A204.1 (cell line): ENCODE data around the gene ANKRD23.

Source experiments
- FAIRE-seq: peaks from 2 replicates; lab custom pipeline; 2012; peaks lifted over from hg19 to GRCh38; lab: Jason Lieb, UNC

ANKRD23 gene

DNA sequence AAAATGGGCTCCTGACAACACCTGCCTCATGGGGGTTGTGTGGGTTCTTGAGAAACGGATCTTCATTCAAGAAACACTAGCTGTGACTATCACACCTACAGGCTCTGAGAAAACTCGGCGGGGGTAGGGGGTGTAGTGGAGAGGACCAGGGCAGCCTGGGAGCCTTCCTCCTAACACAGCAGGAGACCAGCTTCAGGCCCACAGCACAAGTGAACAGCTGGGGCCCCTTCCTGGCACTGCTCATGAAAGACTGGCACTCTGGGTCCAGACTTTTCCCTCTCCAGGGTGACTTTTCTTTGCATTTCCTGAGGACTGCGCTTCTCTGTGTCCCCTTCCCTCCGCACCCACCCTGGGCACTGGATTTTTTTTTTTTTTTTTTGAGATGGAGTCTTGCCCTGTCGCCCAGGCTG is 33.2 kb upstream of the ANKRD23 start:
- no peak for FAIRE-seq

DNA sequence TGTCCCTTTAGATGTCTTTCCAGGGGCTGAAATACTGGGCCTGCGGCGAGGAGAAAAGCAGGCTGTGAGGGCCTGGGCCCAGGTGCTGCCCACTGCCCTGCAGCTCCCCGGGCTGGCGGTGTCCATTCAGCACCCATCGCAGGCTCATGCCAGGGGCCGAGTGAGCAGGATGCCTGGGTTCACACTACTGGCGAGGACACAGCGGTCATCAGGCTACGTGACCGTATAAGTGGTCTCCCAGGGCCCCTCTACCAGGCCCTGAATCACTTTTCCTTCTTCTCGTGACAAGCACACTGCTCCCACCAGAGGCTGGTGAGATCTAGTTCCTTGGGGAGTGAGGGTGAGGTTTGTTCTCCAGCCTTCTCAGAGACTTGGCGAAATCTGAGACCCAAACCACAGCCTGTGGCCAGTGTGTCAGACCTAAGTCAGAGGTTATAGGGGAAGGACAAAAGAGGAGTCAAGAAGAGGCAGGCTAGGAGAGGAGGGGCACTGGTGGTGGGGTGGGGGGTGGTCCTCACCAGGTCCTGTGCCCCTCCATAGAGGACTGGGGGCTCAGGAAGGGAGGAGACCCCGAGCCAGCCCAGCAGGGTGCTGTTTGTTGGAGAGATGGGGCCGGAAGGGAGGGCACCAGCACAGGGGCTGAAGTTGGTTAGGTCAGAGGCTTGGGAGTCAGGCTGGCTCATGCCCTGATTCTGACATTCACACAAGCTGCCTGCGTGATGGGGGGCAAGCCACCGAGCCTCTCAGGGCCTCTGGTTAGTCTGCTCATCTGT is 32.6 kb upstream of the ANKRD23 start:
- FAIRE-seq, result no peak

DNA sequence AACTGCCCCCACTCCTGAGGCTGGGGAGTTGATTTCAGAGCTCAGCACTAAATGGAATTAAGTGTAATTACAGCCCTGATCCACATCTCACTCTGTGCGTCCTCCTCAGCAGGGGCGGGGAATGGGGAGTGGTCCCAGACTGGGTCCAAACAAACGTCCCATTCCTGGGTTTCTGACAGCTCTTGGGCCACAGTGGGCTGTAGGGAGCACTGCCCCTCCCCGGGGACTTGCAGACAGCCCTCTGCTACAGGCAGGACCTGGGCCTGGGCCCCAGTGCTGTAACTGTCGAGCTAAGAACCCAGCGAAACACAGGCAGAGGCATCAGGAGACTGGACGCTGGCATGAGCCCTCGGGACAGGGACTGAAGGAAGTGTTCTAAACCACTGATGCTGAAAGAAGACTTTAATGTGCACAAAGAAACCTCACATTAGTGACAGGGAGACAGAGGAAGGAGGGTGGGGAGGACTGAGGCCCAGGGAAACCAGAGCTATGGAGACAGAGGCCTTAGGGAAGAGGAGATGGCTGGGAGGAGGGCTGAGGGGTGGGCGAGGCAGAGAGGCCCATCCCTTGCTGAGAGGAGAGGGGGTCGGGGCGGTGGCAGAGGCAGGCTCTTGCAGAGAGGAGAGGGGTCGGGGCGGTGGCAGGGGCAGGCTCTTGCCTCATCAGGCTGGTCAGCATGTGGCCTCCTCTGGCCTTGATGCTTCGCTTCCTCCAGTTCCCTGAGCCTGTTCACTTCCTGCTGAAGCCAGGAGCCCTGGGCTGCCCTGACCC is 31.9 kb upstream of the ANKRD23 start:
- no peak for FAIRE-seq

DNA sequence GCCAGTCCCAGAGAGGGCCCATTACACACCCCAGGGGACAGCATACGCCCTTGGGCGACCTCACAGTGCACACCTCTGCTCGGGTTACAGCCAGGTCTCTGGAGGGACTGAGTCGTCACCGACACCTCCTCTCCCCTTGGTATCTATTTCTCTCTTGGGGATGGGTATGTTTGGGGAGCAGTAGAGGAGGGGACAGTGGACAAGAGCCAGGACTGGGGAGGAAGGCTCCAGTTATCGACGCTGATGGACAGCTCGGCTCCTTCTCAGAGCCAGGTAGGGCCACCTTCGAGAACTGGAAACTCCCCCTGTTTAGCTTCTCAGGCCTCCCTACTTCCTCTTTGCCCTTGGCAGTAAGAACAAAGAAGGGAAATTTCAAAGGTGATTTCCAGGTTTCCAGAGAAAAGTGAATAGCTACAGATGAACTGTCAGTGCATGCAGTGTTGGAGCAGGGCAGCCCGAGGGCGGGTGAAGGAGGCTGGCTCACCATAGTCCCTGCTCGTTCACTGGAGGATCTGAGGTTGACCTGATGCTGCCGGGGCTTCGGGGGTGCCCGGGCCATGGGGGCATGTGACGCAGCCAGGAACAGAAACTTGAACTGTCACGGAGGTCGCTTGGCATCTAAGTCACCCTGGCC is 30.5 kb upstream of the ANKRD23 start:
- no peak for FAIRE-seq

DNA sequence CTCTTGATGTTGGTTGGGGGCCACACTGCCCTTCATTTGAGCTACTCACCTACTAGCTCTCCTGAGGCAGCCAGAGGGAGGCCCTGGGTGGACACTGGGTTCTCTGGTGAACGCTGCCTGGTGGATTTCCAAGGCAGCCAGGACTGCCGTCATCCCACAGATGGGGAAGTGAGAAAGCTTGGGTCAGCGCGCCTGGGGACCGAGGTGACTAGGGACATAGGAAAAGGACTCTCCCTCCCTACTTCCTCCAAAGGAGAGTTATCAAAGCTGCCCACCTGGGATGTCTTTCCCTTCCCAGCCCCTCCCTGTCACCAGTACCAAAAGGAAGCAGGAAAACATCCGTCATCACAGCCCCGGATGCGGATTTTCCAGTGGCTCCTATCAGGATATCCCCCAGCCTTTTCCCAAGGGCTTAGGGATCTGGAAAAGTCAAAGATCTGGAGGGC is 29.9 kb upstream of the ANKRD23 start:
- no peak for FAIRE-seq

DNA sequence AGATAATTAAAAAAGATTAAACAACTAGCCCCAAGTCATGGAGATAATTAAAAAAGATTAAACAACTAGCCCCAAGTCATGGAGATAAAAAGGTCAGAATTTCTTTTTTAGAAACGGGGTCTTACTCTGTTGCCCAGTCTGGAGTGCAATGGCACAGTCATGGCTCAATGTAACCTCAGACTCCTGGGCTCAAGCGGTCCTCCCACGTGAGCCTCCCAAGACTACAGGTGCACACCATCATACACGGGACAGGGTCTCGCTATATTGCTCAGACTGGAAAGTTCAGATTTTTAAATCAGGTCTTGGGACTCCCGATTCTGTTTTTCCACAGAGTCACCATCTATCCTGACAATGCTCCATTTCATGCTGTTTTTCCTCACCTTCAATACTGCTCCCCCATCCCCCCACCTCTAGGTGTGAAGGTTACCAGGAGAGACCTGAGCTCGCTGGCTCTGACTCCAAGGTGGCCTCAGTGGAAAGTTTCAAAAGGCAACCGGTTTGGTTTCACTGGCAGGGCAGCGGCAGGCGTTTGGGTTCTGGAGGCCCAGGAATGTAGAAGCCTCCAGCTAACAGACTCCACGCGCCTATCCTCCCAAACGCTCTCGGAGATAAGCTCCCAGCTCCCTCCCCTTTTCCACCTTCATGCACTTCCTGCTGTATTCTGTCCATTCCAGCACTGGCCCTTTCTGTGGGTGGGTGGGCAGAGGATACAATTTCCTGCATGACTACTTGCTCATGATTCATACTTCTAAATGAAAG is 28.9 kb upstream of the ANKRD23 start:
- no peak for FAIRE-seq

DNA sequence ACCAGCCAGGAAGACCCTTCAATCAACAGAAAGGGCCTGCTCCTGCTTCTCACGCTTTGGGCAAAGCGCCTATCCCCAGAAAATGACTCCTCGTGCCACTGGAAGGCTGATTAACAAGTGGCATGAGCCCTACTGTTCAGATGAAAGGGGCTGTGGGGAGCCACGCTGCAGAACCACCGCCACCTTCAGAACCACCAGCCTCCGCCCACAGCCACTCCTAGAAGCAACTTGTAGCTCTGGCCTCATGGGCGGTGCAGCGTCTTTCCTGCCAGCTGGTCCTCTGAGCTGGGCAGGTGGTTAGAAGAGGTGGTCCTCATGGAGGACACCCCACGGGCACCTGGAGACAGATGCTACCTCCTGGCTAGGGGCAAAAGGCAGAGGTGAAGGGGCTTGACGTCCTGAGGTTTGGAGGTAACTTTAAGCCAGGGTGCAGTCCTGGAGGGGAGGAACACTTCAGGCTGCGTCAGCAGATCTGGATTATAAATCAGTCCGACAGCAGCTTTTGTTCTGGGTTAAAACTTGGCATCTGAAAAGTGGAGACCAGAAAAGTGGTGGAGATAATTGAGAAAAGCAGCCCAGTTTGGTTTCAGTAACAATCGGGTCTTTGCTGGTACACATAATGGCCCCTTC is 26.9 kb upstream of the ANKRD23 start:
- no peak for FAIRE-seq

DNA sequence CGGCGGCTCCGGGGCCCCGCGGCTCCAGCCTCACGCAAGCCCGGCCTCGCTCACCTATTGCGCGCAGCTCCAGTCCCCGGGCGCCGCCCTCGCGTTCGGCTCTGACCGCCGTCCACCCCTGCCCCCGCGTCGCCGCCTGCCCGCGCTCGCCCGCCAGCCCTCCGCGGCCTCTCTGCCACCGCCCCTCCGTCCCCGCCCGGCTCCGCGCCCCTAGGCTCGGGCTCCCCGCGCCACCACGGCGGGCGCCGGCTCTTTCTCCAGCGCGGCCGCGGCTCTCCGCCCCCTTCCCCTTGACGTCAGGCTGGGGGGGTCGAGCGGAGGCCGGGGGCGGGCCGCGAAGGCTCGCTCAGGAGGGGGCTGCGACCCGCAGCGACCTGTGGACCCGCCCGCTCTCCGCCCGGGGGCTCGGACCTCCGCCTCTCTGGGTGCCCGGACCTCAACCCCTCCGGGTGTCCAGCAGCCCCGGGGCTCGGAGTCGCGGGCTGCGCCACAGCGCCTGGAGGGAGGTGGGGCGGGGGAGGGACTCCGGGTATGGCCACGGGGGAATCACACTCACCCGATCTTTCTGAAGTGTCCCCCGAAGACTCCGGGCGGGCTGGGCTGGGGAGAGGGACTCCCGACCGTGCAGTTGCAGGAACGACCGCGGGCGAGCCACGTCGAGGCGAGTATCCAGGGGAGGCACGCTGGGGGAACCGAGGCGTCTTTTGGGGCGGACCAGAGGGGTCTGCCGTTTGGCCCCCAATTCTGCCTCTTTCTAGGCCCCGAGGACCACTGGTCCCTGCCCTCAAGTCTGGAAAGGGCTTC is 26.2 kb upstream of the ANKRD23 start, which contains the start of gene SEMA4C:
SEMA4C (minus strand) TSS at position 259 of the 804 bp plus-strand sequence. CDS start 2,194 bp downstream, outside the sequence.
- no peak for FAIRE-seq

DNA sequence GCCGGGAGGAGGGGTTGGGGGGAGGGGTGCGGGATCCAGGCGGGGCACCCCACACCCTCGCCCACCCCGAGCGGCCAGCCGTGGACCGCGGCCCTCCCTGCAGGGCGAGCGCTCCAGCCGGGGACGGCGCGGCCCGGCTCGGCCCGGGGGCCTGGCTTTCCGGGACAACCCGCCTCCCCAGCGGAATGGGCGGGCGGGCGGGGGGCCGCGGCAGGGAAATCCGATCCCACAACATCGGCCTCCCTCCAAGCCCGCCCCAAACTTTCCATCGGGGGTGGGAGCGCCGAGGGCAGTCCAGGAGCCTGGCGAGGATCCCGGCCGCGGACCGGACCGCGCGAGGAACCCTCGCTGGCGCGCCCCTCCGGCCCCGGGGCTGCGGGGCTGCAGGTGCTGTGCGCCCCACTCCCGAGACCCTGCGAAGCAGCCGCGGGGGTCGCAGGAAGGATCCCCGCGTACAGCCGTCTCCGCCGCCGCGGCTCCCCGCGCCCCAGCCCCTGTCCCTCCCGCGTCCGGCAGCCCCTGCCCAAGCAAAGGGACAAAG is 25.5 kb upstream of the ANKRD23 start:
- FAIRE-seq, result no peak

DNA sequence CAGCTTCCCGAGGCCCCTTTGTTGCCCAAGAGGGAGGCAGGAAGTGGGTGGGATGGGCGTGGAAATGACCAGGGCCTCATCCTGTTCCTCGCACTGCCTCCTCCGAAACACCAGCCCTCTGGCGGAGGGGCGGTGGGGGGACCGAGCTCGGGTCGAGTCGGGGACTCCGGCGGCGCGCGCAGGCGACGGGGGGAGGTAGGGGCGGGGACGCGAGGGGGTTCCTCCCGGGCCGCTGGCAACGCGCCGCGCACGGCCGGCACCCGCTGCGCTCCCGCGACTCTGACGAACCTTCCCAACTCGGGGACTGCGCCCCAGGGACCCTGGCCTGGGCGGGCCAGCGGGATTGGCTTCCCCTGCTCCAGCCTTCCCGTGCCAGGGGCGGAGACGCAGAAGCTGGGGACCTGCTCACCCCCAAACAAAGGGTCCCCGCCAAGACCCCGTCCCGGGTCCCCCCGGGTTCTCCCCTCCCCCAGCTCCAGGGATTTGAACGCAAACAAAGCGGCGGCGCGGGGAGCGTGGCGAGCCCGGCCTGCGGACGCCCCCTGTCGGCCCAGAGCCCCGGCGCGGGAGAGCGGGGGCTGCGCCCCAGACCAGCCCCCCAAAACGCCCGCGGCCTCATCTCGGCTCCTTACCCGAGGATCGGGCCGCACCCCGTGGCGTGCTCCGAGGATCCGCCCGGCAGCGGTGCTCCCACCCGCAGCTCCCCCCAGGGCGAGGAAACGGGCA is 24.9 kb upstream of the ANKRD23 start:
- no peak for FAIRE-seq

DNA sequence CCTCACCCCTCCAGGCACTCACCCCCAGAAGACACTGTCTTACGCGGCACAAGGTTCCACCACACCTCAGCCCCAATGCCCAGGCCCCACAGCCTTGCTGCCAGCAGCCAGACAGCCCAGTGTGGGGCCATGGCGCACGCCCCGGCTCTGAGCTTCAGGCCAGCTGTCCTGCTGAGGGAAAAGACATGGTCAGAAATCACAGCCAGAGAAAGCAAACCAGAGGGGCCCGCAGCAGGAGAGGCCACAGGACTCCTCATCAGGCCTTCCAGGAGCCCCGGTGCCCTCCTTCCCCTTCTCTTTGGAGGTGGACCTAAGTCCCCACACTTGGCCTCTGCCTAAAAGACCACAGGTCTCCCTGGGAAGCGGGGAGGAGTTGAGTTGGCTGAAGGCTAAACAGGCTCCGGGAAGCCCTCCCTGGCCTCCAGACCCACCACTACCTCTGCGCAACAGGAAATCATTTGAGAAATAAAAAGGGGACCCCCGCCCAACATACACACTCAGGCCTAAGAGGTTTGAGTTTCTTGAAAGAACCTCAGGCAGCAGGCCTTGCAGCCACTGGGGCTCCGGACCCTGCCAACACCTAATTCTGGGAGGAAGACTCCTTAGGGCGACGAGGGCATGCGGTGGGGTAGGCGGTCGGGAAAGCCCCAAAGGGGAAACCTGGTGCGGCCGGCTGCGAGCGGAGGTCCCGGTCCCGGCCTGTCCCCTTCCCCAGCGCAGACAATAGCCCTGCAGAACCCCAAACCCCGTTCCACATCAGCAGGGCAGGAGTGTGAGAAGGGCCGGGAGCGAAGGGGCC is 24.1 kb upstream of the ANKRD23 start:
- FAIRE-seq, result no peak

DNA sequence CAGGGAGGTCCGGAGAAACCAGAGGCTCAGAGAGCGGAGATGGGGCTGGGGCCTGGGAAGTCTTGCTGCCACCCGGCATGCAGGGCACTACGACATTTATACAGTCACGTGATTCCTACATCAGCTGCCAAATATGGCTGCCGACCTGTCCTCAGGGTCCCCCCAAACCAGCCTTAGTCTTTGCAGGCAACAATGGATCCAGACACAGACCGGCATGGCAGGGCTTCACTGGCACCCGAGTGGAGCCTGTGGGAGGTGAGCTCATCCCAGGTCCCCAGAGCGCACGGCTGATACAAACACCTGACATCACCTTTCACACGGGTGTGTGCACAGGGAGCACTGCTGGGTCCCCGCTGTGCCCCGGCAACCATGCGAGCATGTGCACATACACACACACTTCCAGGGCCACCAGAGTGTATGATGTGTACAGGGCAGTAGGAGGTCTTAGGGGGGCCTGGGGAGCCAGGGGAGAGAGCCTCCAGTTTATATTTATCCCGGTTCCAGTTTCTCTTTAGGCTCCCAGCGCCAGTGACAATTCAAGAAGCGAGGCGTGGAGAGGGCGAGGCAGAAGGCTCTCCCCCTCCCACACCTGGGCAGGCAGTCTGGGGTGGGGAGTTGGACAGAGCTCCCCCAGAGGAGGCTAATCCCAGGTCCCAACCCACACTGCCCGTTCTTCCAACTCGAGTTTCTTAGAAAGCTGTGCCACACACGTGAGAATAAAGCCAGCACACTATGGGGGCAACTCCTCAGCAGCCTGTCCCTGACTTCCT is 23.4 kb upstream of the ANKRD23 start:
- no peak for FAIRE-seq

DNA sequence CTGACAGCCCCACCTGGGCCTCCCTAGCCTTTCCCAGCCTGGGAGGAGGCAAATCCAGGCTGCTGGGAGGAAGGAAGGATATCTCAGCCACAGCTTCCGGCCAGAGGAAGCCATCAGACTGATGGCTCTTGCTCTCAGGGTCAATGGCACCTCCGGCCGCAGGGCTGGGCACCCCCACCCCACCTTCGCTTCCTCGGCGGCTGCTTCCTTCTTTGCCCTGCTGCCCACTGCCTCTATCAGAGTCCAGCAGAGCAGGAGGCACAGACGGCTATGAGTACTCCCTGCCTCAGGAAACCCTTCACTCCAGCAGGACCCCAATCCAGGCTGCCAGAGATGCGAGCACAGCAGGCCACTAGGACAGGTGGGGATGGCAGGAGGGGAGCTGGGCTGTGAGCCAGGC is 22.8 kb upstream of the ANKRD23 start:
- FAIRE-seq, result no peak

DNA sequence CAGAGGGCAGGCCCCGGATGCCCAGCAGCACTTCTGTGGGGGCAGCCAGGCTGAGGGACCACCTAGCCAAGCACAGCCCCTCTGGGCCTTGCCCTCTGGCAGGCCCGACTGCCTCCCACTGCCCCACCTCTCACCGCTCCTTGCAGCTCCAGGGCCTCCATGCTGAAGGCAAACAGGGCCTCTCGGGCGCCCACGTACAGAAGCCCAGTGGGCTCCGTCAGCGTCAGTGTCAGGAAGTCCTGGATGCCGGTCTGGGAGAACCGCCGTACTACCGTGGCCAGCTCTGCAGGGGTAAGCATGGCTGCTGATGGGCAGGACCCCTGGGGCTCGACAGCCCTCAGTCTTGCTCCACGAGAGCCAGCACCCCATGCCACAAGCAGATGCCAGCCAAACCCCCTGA is 22.3 kb upstream of the ANKRD23 start:
- FAIRE-seq, result no peak

DNA sequence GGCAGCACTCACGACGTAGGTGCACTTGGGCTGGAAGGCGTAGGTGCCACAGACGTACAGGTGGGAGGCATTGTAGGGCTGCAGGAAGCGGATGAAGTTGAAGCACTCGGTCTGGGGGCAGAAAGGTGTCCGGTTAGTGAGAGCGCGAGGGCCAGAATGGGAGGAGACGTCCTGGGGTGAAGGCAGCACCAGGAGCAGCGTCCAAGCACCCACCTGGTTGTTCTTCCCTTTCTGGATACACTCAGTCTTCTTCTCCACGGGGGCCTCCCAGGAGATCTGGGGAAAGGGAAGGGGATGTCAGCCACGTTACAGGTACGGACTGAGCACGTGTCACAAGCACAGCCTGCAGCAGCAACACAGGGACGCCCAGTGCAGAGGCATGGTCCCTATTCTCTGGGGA is 21.8 kb upstream of the ANKRD23 start:
- FAIRE-seq, result no peak

DNA sequence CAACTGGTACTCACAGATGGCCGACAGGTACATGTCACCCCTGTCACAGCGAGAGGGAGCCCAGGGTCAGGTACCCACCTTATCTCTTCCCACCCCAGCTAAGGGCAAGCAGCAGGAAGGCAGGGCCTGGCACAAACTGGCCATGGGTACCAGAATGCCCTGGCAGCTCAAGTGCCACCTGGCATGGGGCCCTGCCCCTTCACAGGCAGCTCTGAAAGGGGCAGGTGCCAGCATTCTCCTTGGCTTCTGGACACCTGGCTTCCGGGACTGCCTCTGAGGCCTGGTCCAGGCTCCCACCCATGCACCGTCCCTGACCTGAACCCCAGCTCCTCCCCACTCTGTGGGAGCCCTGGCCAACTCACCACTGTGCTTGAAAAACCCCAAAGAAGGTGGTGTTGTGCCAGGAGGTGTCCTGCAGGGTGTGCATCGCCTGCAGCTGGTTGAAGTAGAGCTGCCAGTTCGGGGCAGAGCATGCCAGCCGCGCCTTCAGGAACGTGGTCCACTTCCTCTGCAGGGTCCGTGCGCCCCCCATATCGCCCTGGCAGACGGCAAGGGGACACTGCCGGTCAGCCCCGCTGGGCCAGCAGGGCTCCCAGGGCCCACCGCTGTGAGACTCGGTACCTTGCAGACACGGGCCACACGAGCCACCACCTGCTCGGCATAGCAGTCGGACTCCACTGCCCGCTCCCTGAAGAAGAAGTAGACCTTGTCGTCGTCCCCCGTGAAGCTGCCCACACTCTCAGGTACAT is 20.7 kb upstream of the ANKRD23 start:
- FAIRE-seq, result no peak

DNA sequence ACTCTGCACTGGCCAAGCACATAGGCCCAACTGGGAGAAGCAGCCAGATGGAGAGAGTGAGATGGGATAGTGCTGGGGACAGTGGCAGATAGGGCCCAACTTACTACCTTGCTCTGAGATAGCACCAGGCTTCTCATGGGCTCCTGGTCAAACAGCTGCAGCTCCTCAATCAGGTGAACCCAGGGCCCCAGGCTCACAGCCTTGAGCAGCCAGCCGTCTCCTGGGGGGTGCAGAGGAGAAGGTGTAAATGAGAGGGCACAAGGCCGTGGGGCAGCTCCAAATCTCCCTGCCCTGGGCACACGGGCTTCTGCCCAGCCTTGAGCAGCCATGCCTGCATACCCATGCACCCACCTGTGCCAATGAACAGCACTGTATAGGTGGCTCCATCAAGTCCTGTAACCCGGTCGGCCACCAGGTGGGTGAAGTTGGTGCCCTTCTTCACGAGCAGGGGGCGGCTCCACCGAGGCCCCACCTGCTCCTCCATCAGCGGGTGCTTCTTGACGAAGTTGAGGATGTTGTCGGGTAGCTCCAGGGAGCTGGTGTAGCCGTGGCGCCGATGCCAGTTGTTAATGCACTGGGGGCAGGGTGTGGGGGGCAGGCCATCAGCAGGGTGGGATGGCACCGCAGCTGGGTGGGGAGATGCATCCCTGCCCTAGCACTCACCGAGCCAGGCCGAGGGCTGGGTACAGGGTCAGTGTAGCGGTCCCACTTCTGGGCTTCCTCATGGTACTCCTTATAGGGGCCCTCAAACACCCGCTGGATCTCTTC is 19.9 kb upstream of the ANKRD23 start:
- no peak for FAIRE-seq
